Measurements from ENCODE around the gene SUSD6.

GRCh38 chr14:69673104-69673503 lies 61.7 kb downstream of the SUSD6 start:
- no peak for TF ChIP-seq CTCF (IDR thresholded peaks at IDR 0.05 in 2 of 3, conservative IDR thresholded peaks at IDR 0.05 in 1 of 3; ENCODE audit: insufficient read depth in 2 of 3, low read depth in 1 of 3, low read length in 3 of 3)
- TF ChIP-seq NFYB (IDR thresholded peaks at IDR 0.05; ENCODE audit: extremely low read depth, insufficient read length): no peak
- no peak for TF ChIP-seq HMG20A (CRISPR knock-in tag; conservative IDR thresholded peaks at IDR 0.05)
- TF ChIP-seq POLR2AphosphoS5 (IDR thresholded peaks at IDR 0.05; ENCODE audit: control insufficient read depth, insufficient read depth, low read depth, low read length): no peak
- no peak for TF ChIP-seq ZFP1 (CRISPR knock-in tag; IDR thresholded peaks at IDR 0.05)
- no peak for TF ChIP-seq SMAD3 (CRISPR knock-in tag; conservative IDR thresholded peaks at IDR 0.05)
- no peak for TF ChIP-seq TOE1 (IDR thresholded peaks at IDR 0.05; ENCODE audit: borderline replicate concordance)
- TF ChIP-seq TOE1 (CRISPR knock-in tag; IDR thresholded peaks at IDR 0.05; ENCODE audit: borderline replicate concordance, low read depth): no peak
